CD4-positive, alpha-beta T cell treated with Interleukin-15 for 4 hours (primary cell): ENCODE results near the gene UMPS.
"Not testable (repeated sequence)": the region's sequence is repeated elsewhere in the genome, so short reads cannot be mapped to it uniquely, and the experiment has no call there.

Experiments used
- DNase-seq: peaks from one replicate; pipeline ENCODE4 v3.0.0-alpha.2; 2020; ENCODE audit warnings: low spot score

UMPS gene

GRCh38 chr3:124707656-124708062 is 22.6 kb upstream of the UMPS start:
- no peak for DNase-seq

- DNase-seq, result no peak
These were observed 15.9 kb upstream of the UMPS start for GRCh38 chr3:124714223-124714853.

GRCh38 chr3:124722589-124722988 is 7.7 kb upstream of the UMPS start:
- no peak for DNase-seq

GRCh38 chr3:124730941-124731297 is 667 bp downstream of the UMPS start:
- DNase-seq, result no peak

GRCh38 chr3:124731760-124732159 is 1.5 kb downstream of the UMPS start:
- DNase-seq, result no peak

GRCh38 chr3:124741027-124741426 is 10.8 kb downstream of the UMPS start:
- no peak for DNase-seq

GRCh38 chr3:124745756-124746155 is 15.5 kb downstream of the UMPS start:
- no peak for DNase-seq

GRCh38 chr3:124747111-124747981 is 17.1 kb downstream of the UMPS start:
- no peak for DNase-seq

- no peak for DNase-seq
These were observed 18.4 kb downstream of the UMPS start for GRCh38 chr3:124748560-124749198.

GRCh38 chr3:124749877-124750276 is 19.6 kb downstream of the UMPS start:
- not testable (repeated sequence) for DNase-seq

- no peak for DNase-seq
These were observed 21.2 kb downstream of the UMPS start for GRCh38 chr3:124751501-124751900.

- no peak for DNase-seq
These were observed 21.8 kb downstream of the UMPS start for GRCh38 chr3:124752051-124752450.

- not testable (repeated sequence) for DNase-seq
These were observed 27.7 kb downstream of the UMPS start for GRCh38 chr3:124757926-124758325.

GRCh38 chr3:124758851-124759635 is 28.8 kb downstream of the UMPS start:
- no peak for DNase-seq

- DNase-seq, result no peak
These were observed 29.6 kb downstream of the UMPS start for GRCh38 chr3:124759666-124760401.

GRCh38 chr3:124760601-124761000 is 30.3 kb downstream of the UMPS start:
- DNase-seq, result no peak

GRCh38 chr3:124761250-124761796 is 31.1 kb downstream of the UMPS start:
- DNase-seq, result peak; percentile 75

GRCh38 chr3:124761935-124762660 is 31.8 kb downstream of the UMPS start:
- no peak for DNase-seq

- DNase-seq, result no peak
These were observed 32.4 kb downstream of the UMPS start for GRCh38 chr3:124762661-124763011.

GRCh38 chr3:124763206-124763605 is 33.0 kb downstream of the UMPS start:
- DNase-seq, result no peak
